ENCODE data around the gene SFMBT2.
A peak's percentile ranks its signal among the peaks of the same experiment; 100 is the strongest.

Gene SFMBT2

GRCh38 chr10:7305053-7305452 lies 105.8 kb downstream of the SFMBT2 start:
- Histone ChIP-seq H3K4me1 (ENCODE audit: control insufficient read depth in 1 of 2, insufficient read depth in 2 of 2, low read length in 2 of 2) (peaks cover 9 to 11% of the 10 kb centered on the region in 2 experiments), H3K27me3 (ENCODE audit: insufficient read depth, low read length) (no peaks in the 10 kb centered on the region), H4K12ac (ENCODE audit: low read depth, low read length) (no peak overlapping the region)

DNA sequence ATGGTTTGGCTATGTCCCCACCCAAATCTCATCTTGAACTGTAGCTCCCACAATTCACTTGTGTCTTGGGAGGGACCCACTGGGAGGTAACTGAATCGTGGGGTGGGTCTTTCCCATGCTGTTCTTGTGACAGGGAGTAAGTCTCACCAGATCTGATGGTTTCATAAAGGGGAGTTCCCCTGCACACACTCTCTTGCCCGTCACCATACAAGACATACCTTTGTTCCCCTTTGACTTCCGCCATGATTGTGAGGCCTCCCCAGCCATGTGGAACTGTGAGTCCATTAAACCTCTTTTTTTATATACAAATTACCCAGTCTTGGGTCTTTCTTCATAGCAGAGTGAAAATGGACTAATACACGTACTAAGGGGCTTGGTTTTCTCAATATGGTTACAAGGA lies 106.7 kb downstream of the SFMBT2 start:
- WGBS (ENCODE audit: extremely low coverage, insufficient coverage, insufficient read length), result no CpG with 5 or more reads among the region's 4 CpGs
- H3K4ac ChIP-seq (ENCODE audit: low read depth, low read length), result no peak overlapping the region
- peaks cover 9 to 11% of the 10 kb centered on the region in 2 experiments for H3K4me1 ChIP-seq (ENCODE audit: control insufficient read depth in 1 of 2, insufficient read depth in 2 of 2, low read length in 2 of 2)
- no peak overlapping the region for H4K91ac ChIP-seq (ENCODE audit: low read depth, low read length)
- H2AK5ac ChIP-seq (ENCODE audit: low read length), result no peak overlapping the region
- no peak overlapping the region for H3K18ac ChIP-seq (ENCODE audit: low read length)
- H2BK5ac ChIP-seq (ENCODE audit: low read depth, low read length, poor library complexity), result no peak overlapping the region
- no peak overlapping the region for H2AFZ ChIP-seq (ENCODE audit: insufficient read depth, low read length, poor library complexity)
- H4K12ac ChIP-seq (ENCODE audit: low read depth, low read length), result no peak overlapping the region
- no peaks in the 10 kb centered on the region for H3K36me3 ChIP-seq (ENCODE audit: control insufficient read depth in 1 of 2, insufficient read depth in 2 of 2, low read length in 2 of 2)
- no peak overlapping the region for H3K4me3 ChIP-seq (ENCODE audit: low read depth, low read length)
- no peak for DNase-seq
- H3K27me3 ChIP-seq (ENCODE audit: insufficient read depth, low read length), result no peaks in the 10 kb centered on the region
- H3K79me2 ChIP-seq (ENCODE audit: control insufficient read depth, insufficient read depth, low read length, poor library complexity), result no peaks in the 10 kb centered on the region
- H3K27ac ChIP-seq (ENCODE audit: low read depth, low read length), result no peak overlapping the region
- H3K23ac ChIP-seq (ENCODE audit: low read length), result no peak overlapping the region
- H3K9me3 ChIP-seq (ENCODE audit: insufficient read depth, low read depth, low read length), result no peaks in the 10 kb centered on the region
- H3K79me1 ChIP-seq (ENCODE audit: low read length), result no peaks in the 10 kb centered on the region
- no peak overlapping the region for H4K8ac ChIP-seq (ENCODE audit: low read depth, low read length)
- H3K14ac ChIP-seq (ENCODE audit: low read length), result no peak overlapping the region
- no peak overlapping the region for H2BK120ac ChIP-seq (ENCODE audit: insufficient read depth, low read length, poor library complexity)
- H3K9ac ChIP-seq (ENCODE audit: low read length), result no peak overlapping the region
- no peak overlapping the region for H2BK12ac ChIP-seq (ENCODE audit: low read length)
- no peak overlapping the region for H3K4me2 ChIP-seq (ENCODE audit: low read length)

More at GRCh38 chr10:7305053-7305452, 105.8 kb downstream of the SFMBT2 start:
- Histone ChIP-seq H2AK5ac (ENCODE audit: low read length) (no peak overlapping the region), H2AFZ (ENCODE audit: insufficient read depth, low read length, poor library complexity) (no peak overlapping the region), H3K9me3 (ENCODE audit: insufficient read depth, low read depth, low read length) (no peaks in the 10 kb centered on the region), H3K9ac (ENCODE audit: low read length) (no peak overlapping the region), H3K79me1 (ENCODE audit: low read length) (no peaks in the 10 kb centered on the region), H4K91ac (ENCODE audit: low read depth, low read length) (no peak overlapping the region), H3K14ac (ENCODE audit: low read length) (no peak overlapping the region), H3K36me3 (ENCODE audit: control insufficient read depth in 1 of 2, insufficient read depth in 2 of 2, low read length in 2 of 2) (no peaks in the 10 kb centered on the region), H3K23ac (ENCODE audit: low read length) (no peak overlapping the region), H3K4me3 (ENCODE audit: low read depth, low read length) (no peak overlapping the region), H2BK5ac (ENCODE audit: low read depth, low read length, poor library complexity) (no peak overlapping the region), H3K4me2 (ENCODE audit: low read length) (no peak overlapping the region), H2BK120ac (ENCODE audit: insufficient read depth, low read length, poor library complexity) (no peak overlapping the region), H2BK12ac (ENCODE audit: low read length) (no peak overlapping the region), H4K8ac (ENCODE audit: low read depth, low read length) (no peak overlapping the region), H3K79me2 (ENCODE audit: control insufficient read depth, insufficient read depth, low read length, poor library complexity) (no peaks in the 10 kb centered on the region), H3K27ac (ENCODE audit: low read depth, low read length) (no peak overlapping the region), H3K18ac (ENCODE audit: low read length) (no peak overlapping the region), H3K4ac (ENCODE audit: low read depth, low read length) (no peak overlapping the region)
- no peak for DNase-seq
- WGBS (ENCODE audit: extremely low coverage, insufficient coverage, insufficient read length), result no CpG with 5 or more reads among the region's 6 CpGs

DNA sequence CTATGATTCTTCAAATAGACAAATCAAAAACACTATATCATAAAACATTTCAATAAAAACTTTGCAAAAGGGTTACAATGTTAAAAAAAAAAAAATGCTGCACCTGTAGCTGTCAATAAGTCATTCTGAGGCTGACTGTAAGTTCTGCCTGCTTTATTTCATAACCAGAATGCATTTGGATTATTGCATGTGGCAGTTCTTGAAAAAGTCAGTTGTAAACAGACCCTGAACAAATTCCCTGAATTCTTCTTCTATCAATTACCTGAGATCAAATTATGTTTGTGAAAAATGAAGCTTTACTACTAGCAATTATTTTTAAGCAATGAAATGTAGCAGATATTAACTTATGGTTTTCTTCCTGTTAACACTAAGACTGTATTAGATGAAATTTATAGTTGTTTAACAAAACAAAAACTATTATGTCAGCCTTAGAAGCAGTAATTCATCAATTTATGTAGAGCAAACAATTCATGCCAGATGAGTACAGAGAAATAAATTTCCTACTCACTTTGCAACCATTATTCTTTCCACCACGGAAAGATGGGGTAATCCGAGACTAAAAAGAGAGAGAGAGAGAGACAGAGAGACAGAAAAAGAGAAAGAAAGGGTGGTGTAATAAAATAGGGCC lies 107.8 kb downstream of the SFMBT2 start:
- Histone ChIP-seq H4K12ac (ENCODE audit: low read depth, low read length) (no peak overlapping the region), H3K23ac (ENCODE audit: low read length) (no peak overlapping the region), H2AFZ (ENCODE audit: insufficient read depth, low read length, poor library complexity) (no peak overlapping the region), H3K9me3 (ENCODE audit: insufficient read depth, low read depth, low read length) (no peaks in the 10 kb centered on the region), H3K4ac (ENCODE audit: low read depth, low read length) (no peak overlapping the region), H2BK5ac (ENCODE audit: low read depth, low read length, poor library complexity) (no peak overlapping the region), H3K27ac (ENCODE audit: low read depth, low read length) (no peak overlapping the region), H3K79me2 (ENCODE audit: control insufficient read depth, insufficient read depth, low read length, poor library complexity) (no peaks in the 10 kb centered on the region), H3K4me2 (ENCODE audit: low read length) (no peak overlapping the region), H3K79me1 (ENCODE audit: low read length) (no peaks in the 10 kb centered on the region), H3K14ac (ENCODE audit: low read length) (no peak overlapping the region), H4K91ac (ENCODE audit: low read depth, low read length) (no peak overlapping the region), H3K4me1 (ENCODE audit: control insufficient read depth in 1 of 2, insufficient read depth in 2 of 2, low read length in 2 of 2) (peaks cover 9 to 11% of the 10 kb centered on the region in 2 experiments), H3K9ac (ENCODE audit: low read length) (no peak overlapping the region), H3K36me3 (ENCODE audit: control insufficient read depth in 1 of 2, insufficient read depth in 2 of 2, low read length in 2 of 2) (no peaks in the 10 kb centered on the region), H3K4me3 (ENCODE audit: low read depth, low read length) (no peak overlapping the region), H2BK120ac (ENCODE audit: insufficient read depth, low read length, poor library complexity) (no peak overlapping the region), H2AK5ac (ENCODE audit: low read length) (no peak overlapping the region), H3K27me3 (ENCODE audit: insufficient read depth, low read length) (no peaks in the 10 kb centered on the region), H3K18ac (ENCODE audit: low read length) (no peak overlapping the region), H2BK12ac (ENCODE audit: low read length) (no peak overlapping the region), H4K8ac (ENCODE audit: low read depth, low read length) (no peak overlapping the region)
- no CpG with 5 or more reads among the region's 2 CpGs for WGBS (ENCODE audit: extremely low coverage, insufficient coverage, insufficient read length)
- DNase-seq, result no peak

- Histone ChIP-seq H3K4me1 (ENCODE audit: control insufficient read depth in 1 of 2, insufficient read depth in 2 of 2, low read length in 2 of 2) (peaks cover 9 to 11% of the 10 kb centered on the region in 2 experiments), H3K4me3 (ENCODE audit: low read depth, low read length) (no peak overlapping the region), H3K79me2 (ENCODE audit: control insufficient read depth, insufficient read depth, low read length, poor library complexity) (no peaks in the 10 kb centered on the region), H3K4ac (ENCODE audit: low read depth, low read length) (no peak overlapping the region), H3K27me3 (ENCODE audit: insufficient read depth, low read length) (no peaks in the 10 kb centered on the region), H3K23ac (ENCODE audit: low read length) (no peak overlapping the region), H3K9ac (ENCODE audit: low read length) (no peak overlapping the region), H3K9me3 (ENCODE audit: insufficient read depth, low read depth, low read length) (peaks cover 2% of the 10 kb centered on the region), H4K91ac (ENCODE audit: low read depth, low read length) (no peak overlapping the region), H4K12ac (ENCODE audit: low read depth, low read length) (no peak overlapping the region), H2BK120ac (ENCODE audit: insufficient read depth, low read length, poor library complexity) (no peak overlapping the region), H3K27ac (ENCODE audit: low read depth, low read length) (no peak overlapping the region), H2AK5ac (ENCODE audit: low read length) (no peak overlapping the region), H3K18ac (ENCODE audit: low read length) (no peak overlapping the region), H3K79me1 (ENCODE audit: low read length) (no peaks in the 10 kb centered on the region), H2BK5ac (ENCODE audit: low read depth, low read length, poor library complexity) (no peak overlapping the region), H2AFZ (ENCODE audit: insufficient read depth, low read length, poor library complexity) (no peak overlapping the region), H3K4me2 (ENCODE audit: low read length) (no peak overlapping the region), H4K8ac (ENCODE audit: low read depth, low read length) (no peak overlapping the region), H3K36me3 (ENCODE audit: control insufficient read depth in 1 of 2, insufficient read depth in 2 of 2, low read length in 2 of 2) (no peaks in the 10 kb centered on the region), H3K14ac (ENCODE audit: low read length) (no peak overlapping the region), H2BK12ac (ENCODE audit: low read length) (no peak overlapping the region)
- WGBS (ENCODE audit: extremely low coverage, insufficient coverage, insufficient read length), result no CpG with 5 or more reads among the region's 4 CpGs
- DNase-seq, result peak in 1 of 2 donors; percentile 13
Observed at GRCh38 chr10:7302392-7302906, 108.4 kb downstream of the SFMBT2 start.

All from trophoblast cell (in vitro differentiated cells and primary cell).